Brain microvascular endothelial cell (primary cell): ENCODE results near the gene TMCO5A.
A peak's percentile ranks its signal among the peaks of the same experiment; 100 is the strongest.

Experiments used
- DNase-seq: peaks from one replicate; pipeline ENCODE4 v3.0.0-alpha.2; 2020
- H3K27ac ChIP-seq: fragments of 250-450 bp; sonication (Bioruptor Pico); 2 replicates; pipeline ENCODE4 v1.5.1; 2020; ENCODE audit warnings: mild to moderate bottlenecking, moderate library complexity
- H3K27me3 ChIP-seq: fragments of 250-450 bp; sonication (Bioruptor Pico); replicated peaks from 2 replicates; pipeline ENCODE4 v1.5.1; 2020; ENCODE audit warnings: mild to moderate bottlenecking
- H3K36me3 ChIP-seq: fragments of 250-450 bp; sonication (Bioruptor Pico); replicated peaks from 2 replicates; pipeline ENCODE4 v1.5.1; 2020; ENCODE audit warnings: mild to moderate bottlenecking
- H3K4me3 ChIP-seq: 2 replicates; pipeline ENCODE4 v1.5.1; 2011; ENCODE audit warnings: low read depth, mild to moderate bottlenecking, control low read depth, low read length, moderate library complexity
- in situ Hi-C: cut with HindIII; loops from 2 replicates; pipeline ENCODE4 v1.10.0; 2017; ENCODE audit warnings: low sequenced_read_pairs, low pct_ligation_motif_present
- TF ChIP-seq, protein P1 (sequence below): IDR thresholded peaks from 2 replicates; pipeline ENCODE4 v1.5.1; 2011; ENCODE audit warnings: low read depth, mild to moderate bottlenecking, moderate library complexity, low read length, control low read depth, inconsistent platforms; ENCODE audit errors: missing control alignments

TMCO5A gene

DNA sequence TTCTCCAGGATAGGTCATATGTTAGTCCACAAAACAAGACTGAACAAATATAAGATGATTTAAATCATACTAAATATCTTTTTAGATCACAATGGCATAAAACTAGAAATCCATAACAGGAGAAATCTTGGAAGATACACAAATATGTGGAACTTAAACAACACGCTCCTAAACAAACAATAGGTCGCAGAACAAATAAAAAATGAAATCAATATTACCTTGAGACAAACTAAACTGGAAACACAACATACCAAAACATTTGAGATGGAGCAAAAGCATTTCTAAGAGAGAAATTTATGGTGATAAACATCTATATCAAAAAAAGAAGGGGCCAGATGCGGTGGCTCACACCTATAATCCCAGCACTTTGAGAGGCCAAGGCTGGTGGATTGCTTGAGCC, 8.3 kb upstream of the TMCO5A start:
- no peak for DNase-seq
- H3K4me3 ChIP-seq = no peak overlapping the region
- H3K36me3 ChIP-seq = no peaks in the 10 kb centered on the region
- no peaks in the 10 kb centered on the region for H3K27me3 ChIP-seq
- in situ Hi-C loops = no loop called here
- no peak overlapping the region for H3K27ac ChIP-seq
- TF ChIP-seq, protein P1, sequence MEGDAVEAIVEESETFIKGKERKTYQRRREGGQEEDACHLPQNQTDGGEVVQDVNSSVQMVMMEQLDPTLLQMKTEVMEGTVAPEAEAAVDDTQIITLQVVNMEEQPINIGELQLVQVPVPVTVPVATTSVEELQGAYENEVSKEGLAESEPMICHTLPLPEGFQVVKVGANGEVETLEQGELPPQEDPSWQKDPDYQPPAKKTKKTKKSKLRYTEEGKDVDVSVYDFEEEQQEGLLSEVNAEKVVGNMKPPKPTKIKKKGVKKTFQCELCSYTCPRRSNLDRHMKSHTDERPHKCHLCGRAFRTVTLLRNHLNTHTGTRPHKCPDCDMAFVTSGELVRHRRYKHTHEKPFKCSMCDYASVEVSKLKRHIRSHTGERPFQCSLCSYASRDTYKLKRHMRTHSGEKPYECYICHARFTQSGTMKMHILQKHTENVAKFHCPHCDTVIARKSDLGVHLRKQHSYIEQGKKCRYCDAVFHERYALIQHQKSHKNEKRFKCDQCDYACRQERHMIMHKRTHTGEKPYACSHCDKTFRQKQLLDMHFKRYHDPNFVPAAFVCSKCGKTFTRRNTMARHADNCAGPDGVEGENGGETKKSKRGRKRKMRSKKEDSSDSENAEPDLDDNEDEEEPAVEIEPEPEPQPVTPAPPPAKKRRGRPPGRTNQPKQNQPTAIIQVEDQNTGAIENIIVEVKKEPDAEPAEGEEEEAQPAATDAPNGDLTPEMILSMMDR = no peak

DNA sequence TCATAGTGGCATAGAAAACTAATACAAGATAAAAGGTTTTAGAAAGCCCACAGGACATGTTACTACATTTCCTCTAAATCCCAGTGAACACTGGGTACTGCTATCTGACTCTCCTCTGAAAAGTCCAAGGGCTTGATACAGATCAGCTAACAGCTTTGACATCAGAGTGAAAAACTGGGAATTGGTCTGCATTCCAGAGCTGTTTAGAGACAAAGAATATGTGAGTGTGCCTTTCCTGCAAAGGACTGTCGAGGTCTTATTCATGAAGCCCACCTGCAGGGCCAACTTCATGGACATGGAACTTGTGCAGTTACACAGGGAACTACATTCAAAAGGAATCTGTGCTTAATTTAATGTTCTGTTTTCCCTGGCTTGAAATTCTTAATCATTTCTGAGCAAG, 5.2 kb upstream of the TMCO5A start:
- Histone ChIP-seq H3K4me3 (no peak overlapping the region), H3K36me3 (no peaks in the 10 kb centered on the region), H3K27ac (no peak overlapping the region), H3K27me3 (no peaks in the 10 kb centered on the region)
- in situ Hi-C loops = no loop called here
- TF ChIP-seq, protein P1 = no peak
- no peak for DNase-seq

DNA sequence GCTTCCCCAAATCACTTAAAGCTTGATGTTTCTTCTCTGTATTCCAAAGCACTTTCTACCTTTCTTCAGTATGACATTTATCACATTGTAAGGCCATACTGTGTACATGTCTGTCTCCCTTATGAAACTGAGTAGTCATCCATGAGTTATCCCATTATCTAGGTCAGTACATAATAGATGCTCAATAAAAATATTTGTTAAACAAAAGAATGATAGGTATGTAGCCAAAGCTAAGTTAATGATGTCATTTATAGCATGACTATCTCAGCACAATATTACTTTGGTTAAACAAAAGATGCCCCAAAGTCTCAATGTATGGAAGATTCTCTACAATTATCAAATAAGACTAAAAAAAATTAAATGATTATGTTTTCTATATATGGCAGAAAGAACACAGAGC, 3.1 kb upstream of the TMCO5A start:
- in situ Hi-C loops = no loop called here
- no peak overlapping the region for H3K27ac ChIP-seq
- TF ChIP-seq, protein P1 = no peak

DNA sequence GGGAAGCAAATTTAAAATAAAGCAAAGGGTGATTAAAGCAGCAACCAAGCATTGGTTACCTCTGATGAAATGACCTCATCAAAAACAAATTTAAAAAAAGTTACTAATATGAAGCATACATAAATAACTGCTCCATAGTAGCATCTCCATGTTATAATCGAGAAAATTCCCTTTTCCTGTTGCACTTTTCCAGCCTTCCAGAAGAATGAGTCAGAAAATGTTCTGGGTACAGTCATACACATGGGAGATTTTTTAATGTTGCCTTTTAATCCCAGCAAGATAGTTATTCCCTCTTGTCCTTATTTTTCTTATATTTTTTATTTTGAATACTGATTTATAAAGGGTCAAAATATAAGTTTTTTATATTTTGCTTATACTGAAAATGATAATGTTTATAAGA, 2.6 kb upstream of the TMCO5A start:
- in situ Hi-C loops = no loop called here
- H3K36me3 ChIP-seq = no peaks in the 10 kb centered on the region
- H3K27ac ChIP-seq = no peak overlapping the region
- no peaks in the 10 kb centered on the region for H3K27me3 ChIP-seq
- TF ChIP-seq, protein P1 = no peak
- peak; percentile 9 for DNase-seq
- H3K4me3 ChIP-seq = no peak overlapping the region

More for the DNA sequence above, 3.1 kb upstream of the TMCO5A start:
- no peaks in the 10 kb centered on the region for H3K27me3 ChIP-seq
- DNase-seq = no peak
- no peaks in the 10 kb centered on the region for H3K36me3 ChIP-seq
- no peak overlapping the region for H3K4me3 ChIP-seq

DNA sequence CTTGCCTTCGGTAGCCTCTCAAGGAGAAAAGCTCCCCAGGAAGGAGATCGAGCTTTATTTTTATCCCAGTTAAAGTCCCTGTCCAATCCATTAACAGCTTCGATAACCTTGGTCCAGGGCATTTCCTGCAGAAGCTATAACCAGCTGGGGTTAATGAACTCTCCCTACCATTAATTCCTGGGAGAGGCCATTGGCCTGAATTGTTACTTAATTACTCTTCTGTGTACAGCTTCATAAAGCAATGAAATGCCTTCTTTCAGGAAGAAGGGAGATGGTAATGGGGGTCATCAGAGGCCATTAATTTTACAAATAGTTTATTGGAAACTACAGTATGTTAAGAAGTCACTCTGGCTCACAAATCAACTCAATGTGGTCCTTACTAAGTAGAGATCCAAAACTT, 1.9 kb upstream of the TMCO5A start:
- TF ChIP-seq, protein P1 = no peak
- no peaks in the 10 kb centered on the region for H3K36me3 ChIP-seq

DNA sequence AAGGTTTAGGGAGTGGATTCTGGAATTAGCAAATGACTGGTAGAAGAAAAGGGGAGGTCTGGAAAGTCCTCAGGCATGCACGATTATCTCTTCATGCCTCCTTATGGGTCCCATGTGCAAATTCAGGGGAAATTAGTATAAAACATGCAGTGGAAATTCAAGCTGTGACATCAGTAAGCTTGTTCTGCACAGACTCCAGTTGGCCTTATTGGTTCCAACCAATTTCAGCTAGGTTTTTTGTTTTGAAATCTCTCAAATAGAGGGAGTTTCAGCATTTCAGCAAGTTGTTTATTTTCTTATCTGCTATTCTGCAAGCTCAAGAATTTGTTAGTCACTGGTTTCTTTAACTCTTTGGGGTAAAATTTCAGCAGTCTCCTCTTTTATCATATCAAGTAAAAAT, 774 bp upstream of the TMCO5A start:
- H3K27me3 ChIP-seq = no peaks in the 10 kb centered on the region
- TF ChIP-seq, protein P1 = no peak
- DNase-seq = peak; percentile 17
- in situ Hi-C loops = no loop called here
- H3K27ac ChIP-seq = no peak overlapping the region
- no peak overlapping the region for H3K4me3 ChIP-seq
- H3K36me3 ChIP-seq = no peaks in the 10 kb centered on the region

More for the DNA sequence above, 1.9 kb upstream of the TMCO5A start:
- DNase-seq = no peak
- in situ Hi-C loops = no loop called here
- Histone ChIP-seq H3K27ac (no peak overlapping the region), H3K27me3 (no peaks in the 10 kb centered on the region), H3K4me3 (no peak overlapping the region)
